HCT116 (cell line): ENCODE data around the gene ENTREP1.

ENCODE experiments used
- CTCF ChIP-seq, 3 experiments: fragments of 200-600 bp in 1 of 3; sonication (generic) in 1 of 3; IDR thresholded peaks in 2 of 3; conservative IDR thresholded peaks in 1 of 3; 2 replicates each; pipeline ENCODE4 v1.5.1; 2012 to 2017; ENCODE audit warnings: low read depth in 2 of 3, low read length in 2 of 3, antibody characterized with exemption in 1 of 3, borderline replicate concordance in 1 of 3, control low read depth in 1 of 3, mild to moderate bottlenecking in 1 of 3, mixed read lengths in 1 of 3, mixed run types in 1 of 3, moderate library complexity in 1 of 3; ENCODE audit not compliant: insufficient read depth in 1 of 3
- EZH2 ChIP-seq: fragments of 200-600 bp; sonication (generic); IDR thresholded peaks from 2 replicates; pipeline ENCODE4 v1.6.1; 2017; ENCODE audit warnings: antibody characterized with exemption, mixed run types
- POLR2A ChIP-seq: IDR thresholded peaks from 2 replicates; pipeline ENCODE4 v1.7.0; 2011; ENCODE audit warnings: borderline replicate concordance; ENCODE audit not compliant: insufficient read depth, insufficient read length; ENCODE audit errors: extremely low read depth
- POLR2AphosphoS5 ChIP-seq: IDR thresholded peaks from 2 replicates; pipeline ENCODE4 v1.6.1; 2011; ENCODE audit warnings: mild to moderate bottlenecking, low read depth, low read length, moderate library complexity
- RAD21 ChIP-seq: IDR thresholded peaks from 2 replicates; pipeline ENCODE4 v1.6.1; 2012; ENCODE audit warnings: low read depth, mild to moderate bottlenecking
- REST ChIP-seq: IDR thresholded peaks from 2 replicates; pipeline ENCODE4 v1.6.1; 2012; ENCODE audit warnings: low read depth
- SIN3A ChIP-seq: IDR thresholded peaks from 2 replicates; pipeline ENCODE4 v1.6.1; 2012; ENCODE audit warnings: low read depth
- SP1 ChIP-seq: IDR thresholded peaks from 2 replicates; pipeline ENCODE4 v1.6.1; 2012; ENCODE audit warnings: low read depth
- YY1 ChIP-seq: IDR thresholded peaks from 2 replicates; pipeline ENCODE4 v1.6.1; 2011; ENCODE audit warnings: low read length, low read depth, moderate library complexity, mild to moderate bottlenecking; ENCODE audit not compliant: insufficient replicate concordance; ENCODE audit errors: extremely low read depth
- ZBTB33 ChIP-seq: IDR thresholded peaks from 2 replicates; pipeline ENCODE4 v1.6.1; 2011; ENCODE audit warnings: mild to moderate bottlenecking, low read length, moderate library complexity; ENCODE audit not compliant: insufficient replicate concordance; ENCODE audit errors: extremely low read depth
- ZNF274 ChIP-seq: fragments of 200-500 bp; sonication (Bioruptor generic); IDR thresholded peaks from 2 replicates; pipeline ENCODE4 v1.6.1; 2014; ENCODE audit warnings: mild to moderate bottlenecking, low read depth, low read length, inconsistent platforms

GRCh38 chr9:69295872-69296552 is 29.0 kb upstream of the ENTREP1 start:
- TF ChIP-seq YY1 (no peak), CTCF (IDR thresholded peaks at IDR 0.05 in 2 of 3, conservative IDR thresholded peaks at IDR 0.05 in 1 of 3; ENCODE audit: borderline replicate concordance in 1 of 3, insufficient read depth in 1 of 3, low read depth in 2 of 3, low read length in 2 of 3) (no peak), ZNF274 (no peak), SP1 (no peak), POLR2AphosphoS5 (no peak), RAD21 (no peak), ZBTB33 (no peak), EZH2 (no peak), POLR2A (no peak), REST (no peak), SIN3A (no peak)
